ENCODE data around the gene MFF.
"Not testable (repeated sequence)": the region's sequence is repeated elsewhere in the genome, so short reads cannot be mapped to it uniquely, and the experiment has no call there.

Gene MFF

DNA sequence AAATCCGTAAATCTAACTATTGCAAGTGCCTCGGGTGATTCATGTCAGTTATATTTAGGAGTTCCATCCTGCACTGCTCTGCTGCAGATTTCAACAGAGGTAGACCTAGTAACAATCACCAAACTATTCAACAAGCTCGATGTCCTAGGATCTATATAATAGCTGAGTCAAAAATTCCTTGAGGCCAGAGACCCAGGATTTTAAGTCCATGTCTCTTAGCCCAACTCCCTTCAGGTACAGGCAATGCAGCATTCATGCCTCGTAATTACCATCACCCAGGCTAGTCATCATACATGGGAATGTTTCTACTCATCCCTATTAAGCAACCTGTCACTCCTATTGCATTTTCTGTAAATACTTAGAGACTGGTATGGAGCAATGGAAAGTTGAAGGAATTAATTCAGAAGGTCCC, 53.3 kb downstream of the MFF start:
- no peak for DNase-seq

GRCh38 chr2:227379095-227379494, 54.0 kb downstream of the MFF start, which contains the start of gene TM4SF20:
TSS of gene TM4SF20 (minus strand) at chr2:227379306. CDS start at chr2:227379268, 38 bp downstream.
- DNase-seq: no peak

DNA sequence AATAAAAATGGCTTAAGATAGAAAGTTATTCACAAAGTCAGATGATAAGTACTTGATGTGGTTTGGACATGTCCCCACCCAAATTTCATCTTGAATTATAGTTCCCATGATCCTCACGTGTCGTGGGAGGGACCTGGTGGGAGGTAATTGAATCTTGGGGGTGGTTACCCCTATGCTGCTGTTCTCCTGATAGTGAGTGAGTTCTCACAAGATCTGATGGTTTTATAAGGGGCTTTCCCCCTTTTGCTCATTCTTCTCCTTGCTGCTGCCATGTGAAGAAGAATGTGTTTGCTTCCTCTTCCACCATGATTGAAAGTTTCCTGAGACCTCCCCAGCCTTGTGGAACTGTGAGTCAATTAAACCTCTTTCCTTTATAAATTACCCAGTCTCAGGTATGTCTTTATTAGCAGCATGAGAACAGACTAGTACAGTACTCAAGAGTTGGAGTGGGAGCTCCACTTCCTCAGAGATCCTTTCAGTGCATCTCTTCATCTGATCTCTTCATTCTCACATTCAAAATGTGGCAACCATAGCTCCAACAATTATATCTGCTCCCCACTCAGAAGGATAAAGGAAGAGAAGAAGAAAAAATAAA, 57.3 kb downstream of the MFF start:
- DNase-seq: not testable (repeated sequence)

GRCh38 chr2:227383686-227384085, 58.6 kb downstream of the MFF start:
- no peak for DNase-seq

GRCh38 chr2:227386630-227387029, 61.6 kb downstream of the MFF start:
- no peak for DNase-seq

GRCh38 chr2:227387583-227387982, 62.5 kb downstream of the MFF start, which contains the start of gene SCYGR1:
TSS of gene SCYGR1 (minus strand) at chr2:227387949. CDS start at chr2:227387949, 0 bp downstream.
- DNase-seq: not testable (repeated sequence)

DNA sequence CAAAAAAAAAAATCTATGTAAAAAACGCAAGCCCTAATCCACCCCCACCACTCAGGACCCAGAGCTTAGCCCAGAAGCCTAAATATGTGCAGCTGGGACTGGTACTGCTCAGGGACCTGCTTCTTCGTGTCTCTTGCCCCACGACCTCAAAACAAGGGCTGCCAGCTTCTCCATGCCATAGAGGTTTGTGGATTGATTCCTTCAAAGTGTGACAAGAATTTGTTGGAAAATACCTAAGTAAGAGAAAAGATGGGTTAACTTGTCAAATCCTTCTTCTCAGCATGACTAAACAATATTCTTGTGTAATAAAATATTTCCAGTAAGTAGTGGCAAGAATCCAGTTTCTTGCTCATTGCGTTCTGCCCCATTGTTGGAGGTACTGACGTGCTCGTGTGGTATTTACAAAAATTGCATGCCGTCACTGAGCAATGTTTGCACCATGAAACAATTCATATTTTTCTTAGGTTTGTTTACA, 63.5 kb downstream of the MFF start:
- DNase-seq: no peak

DNA sequence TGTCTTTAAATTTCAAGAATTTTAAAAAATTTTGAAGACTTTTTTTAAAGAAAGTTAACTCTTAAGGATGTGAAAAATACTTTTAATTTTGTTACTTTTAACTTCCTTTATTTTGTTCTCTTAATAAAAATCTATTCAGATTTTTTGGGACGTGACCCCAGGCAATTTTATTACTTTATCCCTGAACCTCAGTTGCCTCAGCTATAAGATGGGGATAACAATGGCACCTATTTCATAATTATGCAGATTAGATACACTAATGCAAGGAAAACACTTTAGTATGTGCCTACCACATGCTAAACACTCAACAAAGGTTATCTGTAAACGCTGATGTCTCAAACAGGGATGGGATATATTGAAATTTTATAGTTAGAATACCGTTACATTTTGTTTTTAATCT, 64.2 kb downstream of the MFF start:
- no peak for DNase-seq

GRCh38 chr2:227389661-227390060, 64.6 kb downstream of the MFF start:
- DNase-seq: no peak

DNA sequence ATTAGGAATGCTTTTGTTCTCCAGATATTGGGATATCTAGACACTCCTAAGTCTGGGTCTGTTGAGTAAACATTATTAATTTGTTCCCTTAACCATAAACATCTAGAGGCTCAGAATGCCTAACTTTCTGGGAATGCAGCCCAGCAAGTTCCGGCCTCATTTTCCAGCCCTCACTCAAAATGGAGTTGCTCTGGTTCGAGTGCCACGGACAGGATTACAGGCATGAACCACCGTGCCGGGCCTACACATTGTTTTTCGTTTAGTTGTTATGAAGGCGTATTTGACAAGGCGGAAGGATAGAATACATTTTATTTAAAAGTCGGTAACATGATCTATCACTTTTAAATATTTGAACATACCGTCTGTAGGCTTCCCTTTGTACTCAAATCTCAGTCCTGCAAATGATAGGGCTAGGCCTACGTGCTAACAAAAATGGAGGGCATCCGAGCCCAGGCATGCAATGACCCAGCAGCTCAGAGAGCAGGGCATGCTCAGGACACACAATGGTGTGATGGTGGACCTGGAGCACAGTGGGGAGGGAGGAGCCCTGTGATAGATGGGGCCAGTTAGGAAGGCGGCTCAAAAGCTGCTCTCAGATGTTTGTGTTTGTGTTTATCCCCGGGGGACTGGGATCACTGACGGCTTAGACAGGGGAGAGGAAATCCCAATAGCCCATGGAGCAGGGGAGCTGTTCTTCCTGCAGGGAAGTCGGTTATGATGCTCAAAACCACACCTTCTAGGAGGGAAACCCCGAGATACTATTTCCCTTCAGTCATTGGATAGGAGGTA, 65.6 kb downstream of the MFF start:
- no peak for DNase-seq

GRCh38 chr2:227394401-227394800, 69.3 kb downstream of the MFF start:
- DNase-seq: no peak

GRCh38 chr2:227395556-227395955, 70.5 kb downstream of the MFF start:
- no peak for DNase-seq

- no peak for DNase-seq
These were observed 72.5 kb downstream of the MFF start for GRCh38 chr2:227397562-227397961.

- no peak for DNase-seq
These were observed 73.9 kb downstream of the MFF start for GRCh38 chr2:227398684-227399670.

GRCh38 chr2:227401550-227401949, 76.5 kb downstream of the MFF start:
- DNase-seq: no peak

- DNase-seq: no peak
These were observed 77.3 kb downstream of the MFF start for GRCh38 chr2:227402321-227402720.

DNA sequence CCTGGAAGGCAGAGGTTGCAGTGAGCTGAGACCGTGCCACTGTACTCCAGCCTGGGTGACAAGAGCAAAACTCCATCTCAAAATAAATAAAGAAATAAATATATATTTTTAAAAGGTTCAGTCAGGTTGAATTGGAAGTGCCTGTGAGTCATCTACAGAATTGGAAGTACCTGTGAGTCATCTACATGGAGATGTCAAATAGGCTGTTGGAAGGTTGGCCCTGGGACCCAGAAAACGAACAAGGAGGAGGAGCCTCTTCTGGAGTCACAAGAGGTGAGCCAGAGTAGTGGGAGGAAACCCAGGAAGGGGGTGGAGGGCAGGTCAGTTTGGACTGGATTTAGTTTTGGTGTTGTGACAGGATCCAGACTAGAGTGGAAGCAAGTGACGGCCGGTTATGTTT, 77.9 kb downstream of the MFF start:
- no peak for DNase-seq

DNA sequence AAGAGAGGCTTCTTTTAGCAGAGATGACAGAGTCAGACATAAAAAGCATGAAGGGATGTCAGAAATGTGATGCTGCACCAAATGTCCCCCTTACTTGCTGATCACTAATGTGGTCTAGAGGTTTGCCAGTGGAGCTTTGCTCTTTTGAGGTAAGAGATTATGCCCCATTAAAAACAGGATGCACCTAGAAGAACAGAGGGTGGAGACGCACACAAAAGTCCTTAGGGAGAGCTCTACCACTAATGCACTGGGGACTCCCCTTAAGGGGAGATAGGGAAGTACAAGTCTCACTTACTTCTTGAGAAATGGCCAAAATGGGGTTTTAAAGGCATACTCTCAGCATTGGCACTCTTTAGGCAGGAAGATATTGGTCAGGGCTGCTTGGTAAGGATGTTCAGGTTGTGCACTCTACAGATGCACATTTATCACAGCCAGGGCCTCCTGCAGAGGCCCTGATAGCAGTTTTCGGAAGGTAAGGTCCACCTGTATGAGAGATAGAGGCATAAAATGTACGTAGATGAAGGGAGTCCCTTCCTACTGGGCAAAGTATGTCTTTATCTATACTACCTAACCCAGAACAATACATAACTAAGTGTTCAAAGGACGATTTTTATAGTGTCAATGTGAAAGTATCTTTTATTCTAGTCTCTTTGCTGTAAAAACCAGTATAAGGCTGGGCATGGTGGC, 79.7 kb downstream of the MFF start:
- DNase-seq: no peak

- DNase-seq: no peak
These were observed 81.4 kb downstream of the MFF start for GRCh38 chr2:227406177-227407031.

Measured in activated CD4-positive, CD25-positive, alpha-beta regulatory T cell treated with anti-CD3 and anti-CD28 coated beads, Interleukin-2, amount 50 U/mL, for 72 hours (primary cell).